ENCODE measurements around the gene TENT4B.
"Not testable (repeated sequence)": the region's sequence is repeated elsewhere in the genome, so short reads cannot be mapped to it uniquely, and the experiment has no call there.

TENT4B gene

GRCh38 chr16:50227665-50228064 lies 74.6 kb downstream of the TENT4B start:
- Histone ChIP-seq H3K4me1 (no peaks in the 10 kb centered on the region), H3K36me3 (peaks cover 52 to 84% (median 68%) of the 10 kb centered on the region in 11 experiments), H3K9ac (no peak overlapping the region), H3K27ac (no peak overlapping the region), H3K4me2 (no peak overlapping the region), H3K9me3 (replicated peaks in 1 of 11) (no peaks in the 10 kb centered on the region), H4K20me1 (no peaks in the 10 kb centered on the region), H3K27me3 (no peaks in the 10 kb centered on the region), H3K4me3 (no peak overlapping the region)
- TF ChIP-seq Cebpa-rat (IDR thresholded peaks at IDR 0.05): no peak

DNA sequence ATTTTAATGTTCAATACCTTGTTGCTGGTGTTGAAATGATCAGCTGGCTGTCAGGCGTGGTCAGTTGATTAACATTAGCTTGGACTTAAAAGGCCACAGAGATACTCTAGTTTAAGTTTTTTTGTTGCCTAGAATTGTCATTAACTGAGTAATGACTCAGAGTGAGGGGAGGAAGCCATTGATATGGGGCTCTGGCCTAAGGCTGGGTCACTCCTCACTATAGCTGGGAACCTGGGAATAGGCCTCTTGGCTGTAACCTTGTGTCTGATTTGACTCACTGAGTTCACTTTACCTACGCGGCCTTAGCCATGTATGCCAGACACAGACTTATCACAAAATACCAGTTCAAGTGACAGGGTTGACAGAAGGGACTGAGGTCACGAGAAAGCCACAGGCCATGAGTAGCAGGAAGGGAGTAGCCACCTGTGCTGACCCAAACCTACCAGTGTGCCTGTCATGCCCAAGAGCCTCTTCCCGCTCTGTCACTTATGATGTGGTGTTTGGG lies 75.3 kb downstream of the TENT4B start:
- no peak overlapping the region for H3K4me3 ChIP-seq
- H3K9me3 ChIP-seq (replicated peaks in 1 of 11): no peaks in the 10 kb centered on the region
- no peak overlapping the region for H3K4me2 ChIP-seq
- no peak overlapping the region for H3K27ac ChIP-seq
- H3K4me1 ChIP-seq: no peaks in the 10 kb centered on the region
- H3K9ac ChIP-seq: no peak overlapping the region
- peaks cover 50 to 76% (median 61%) of the 10 kb centered on the region in 11 experiments for H3K36me3 ChIP-seq
- no peaks in the 10 kb centered on the region for H3K27me3 ChIP-seq
- TF ChIP-seq Cebpa-rat (IDR thresholded peaks at IDR 0.05): no peak
- H4K20me1 ChIP-seq: no peaks in the 10 kb centered on the region

DNA sequence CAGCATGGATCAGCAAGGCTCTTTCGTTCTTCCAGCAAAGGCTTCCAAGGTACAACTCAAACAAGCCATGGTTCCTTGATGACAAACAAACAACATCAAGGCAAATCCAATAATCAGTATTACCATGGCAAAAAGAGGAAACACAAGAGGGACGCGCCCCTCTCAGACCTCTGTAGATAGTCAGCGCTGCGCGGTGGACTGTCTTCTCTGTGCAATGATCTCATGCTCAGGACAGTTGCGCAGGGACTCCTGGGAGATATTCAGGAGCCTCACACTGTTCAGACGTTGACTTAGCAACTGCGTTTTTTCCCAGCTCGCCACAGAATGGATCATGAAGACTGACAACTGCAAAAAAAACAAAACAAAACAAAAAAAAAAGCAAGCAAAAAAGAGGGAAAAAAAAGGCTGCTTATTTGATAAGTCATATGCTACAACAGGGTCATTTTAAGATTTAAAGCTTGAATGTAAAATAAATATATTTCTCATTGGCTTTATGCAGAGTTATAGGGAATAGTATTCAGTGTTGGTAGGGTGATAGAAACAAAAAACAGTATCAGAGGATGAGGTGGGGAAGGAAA lies 76.1 kb downstream of the TENT4B start:
- Histone ChIP-seq H3K36me3 (peaks cover 49 to 68% (median 54%) of the 10 kb centered on the region in 11 experiments), H3K9me3 (replicated peaks in 1 of 11) (no peaks in the 10 kb centered on the region), H4K20me1 (no peaks in the 10 kb centered on the region), H3K4me2 (no peak overlapping the region), H3K4me1 (no peaks in the 10 kb centered on the region), H3K27me3 (no peaks in the 10 kb centered on the region), H3K4me3 (no peak overlapping the region), H3K27ac (no peak overlapping the region), H3K9ac (no peak overlapping the region)
- no peak for TF ChIP-seq Cebpa-rat (IDR thresholded peaks at IDR 0.05)

GRCh38 chr16:50234771-50235556 lies 81.9 kb downstream of the TENT4B start:
- Histone ChIP-seq H3K9ac (no peak overlapping the region), H4K20me1 (no peaks in the 10 kb centered on the region), H3K4me1 (no peaks in the 10 kb centered on the region), H3K4me2 (no peak overlapping the region), H3K27me3 (no peaks in the 10 kb centered on the region), H3K9me3 (replicated peaks in 1 of 11) (peaks cover 0 to 11% (median 0%) of the 10 kb centered on the region in 11 experiments; a peak in 2 of 22 replicates), H3K27ac (no peak overlapping the region), H3K36me3 (peaks cover 0 to 12% (median 0%) of the 10 kb centered on the region in 11 experiments; a peak in 8 of 22 replicates), H3K4me3 (no peak overlapping the region)
- no peak for TF ChIP-seq Cebpa-rat (IDR thresholded peaks at IDR 0.05)

DNA sequence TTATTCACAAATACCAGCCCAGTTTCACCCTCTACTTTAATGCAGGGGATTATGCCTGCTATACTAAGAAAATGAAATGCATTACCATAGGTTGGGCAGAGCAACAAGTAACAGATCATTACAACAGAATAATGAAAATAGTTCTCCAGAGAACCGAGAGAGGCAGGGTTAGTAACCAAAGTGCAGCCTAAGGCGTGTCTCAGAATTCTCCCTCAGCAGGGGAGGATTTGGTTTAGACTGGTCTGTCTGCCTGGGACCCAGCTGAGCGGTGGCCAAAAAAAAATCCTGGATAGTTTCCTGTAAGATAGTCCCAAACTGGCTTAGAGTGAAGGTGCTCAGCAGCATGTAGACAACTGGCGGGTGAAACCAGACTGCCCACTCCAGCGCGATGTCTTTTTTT lies 82.5 kb downstream of the TENT4B start:
- Histone ChIP-seq H3K4me3 (no peak overlapping the region), H3K4me1 (no peaks in the 10 kb centered on the region), H3K4me2 (no peak overlapping the region), H3K27ac (no peak overlapping the region), H3K36me3 (peaks cover 0 to 6% (median 0%) of the 10 kb centered on the region in 11 experiments; a peak in 5 of 22 replicates), H3K9ac (no peak overlapping the region), H4K20me1 (no peaks in the 10 kb centered on the region), H3K9me3 (replicated peaks in 1 of 11) (peaks cover 0 to 11% (median 0%) of the 10 kb centered on the region in 11 experiments; a peak in 2 of 22 replicates), H3K27me3 (no peaks in the 10 kb centered on the region)
- no peak for TF ChIP-seq Cebpa-rat (IDR thresholded peaks at IDR 0.05)

GRCh38 chr16:50238314-50238713 lies 85.2 kb downstream of the TENT4B start:
- Histone ChIP-seq H3K9me3 (replicated peaks in 1 of 11) (peaks cover 0 to 11% (median 0%) of the 10 kb centered on the region in 11 experiments; a peak in 2 of 22 replicates), H3K4me1 (peaks cover 0 to 11% (median 0%) of the 10 kb centered on the region in 10 experiments; a peak in 5 of 20 replicates)
- no peak for TF ChIP-seq Cebpa-rat (IDR thresholded peaks at IDR 0.05)

DNA sequence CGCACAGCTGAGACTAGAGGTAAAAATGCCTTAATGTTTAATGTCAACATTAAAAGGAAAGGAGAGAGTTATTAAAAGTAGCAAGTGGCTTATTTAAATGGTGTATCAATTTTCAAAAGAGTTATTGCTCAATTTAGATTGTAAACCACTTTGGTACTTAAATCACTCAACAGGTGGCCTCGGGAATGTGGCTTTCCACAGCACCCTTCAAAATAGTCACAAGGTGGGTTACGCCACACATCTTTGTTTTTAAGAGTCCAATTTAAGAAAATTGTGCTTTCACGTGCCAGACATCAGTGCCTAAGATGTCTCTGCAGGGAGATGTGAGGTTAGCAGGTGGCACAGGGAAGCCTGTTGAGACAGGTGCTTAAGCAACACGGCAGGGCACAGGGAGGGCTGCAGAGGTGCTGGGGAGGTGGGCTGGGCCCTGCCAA lies 85.8 kb downstream of the TENT4B start:
- peaks cover 0 to 11% (median 0%) of the 10 kb centered on the region in 10 experiments; a peak in 5 of 20 replicates for H3K4me1 ChIP-seq
- peaks cover 0 to 11% (median 0%) of the 10 kb centered on the region in 11 experiments; a peak in 2 of 22 replicates for H3K9me3 ChIP-seq (replicated peaks in 1 of 11)
- no peaks in the 10 kb centered on the region for H3K36me3 ChIP-seq
- no peak overlapping the region for H3K4me2 ChIP-seq
- H3K27ac ChIP-seq: no peak overlapping the region
- TF ChIP-seq Cebpa-rat (IDR thresholded peaks at IDR 0.05): no peak
- no peak overlapping the region for H3K9ac ChIP-seq
- H4K20me1 ChIP-seq: no peaks in the 10 kb centered on the region
- H3K4me3 ChIP-seq: no peak overlapping the region
- H3K27me3 ChIP-seq: no peaks in the 10 kb centered on the region

More at GRCh38 chr16:50238314-50238713, 85.2 kb downstream of the TENT4B start:
- Histone ChIP-seq H3K4me2 (no peak overlapping the region), H3K27me3 (no peaks in the 10 kb centered on the region), H4K20me1 (no peaks in the 10 kb centered on the region), H3K27ac (no peak overlapping the region), H3K4me3 (no peak overlapping the region), H3K9ac (no peak overlapping the region), H3K36me3 (no peaks in the 10 kb centered on the region)

DNA sequence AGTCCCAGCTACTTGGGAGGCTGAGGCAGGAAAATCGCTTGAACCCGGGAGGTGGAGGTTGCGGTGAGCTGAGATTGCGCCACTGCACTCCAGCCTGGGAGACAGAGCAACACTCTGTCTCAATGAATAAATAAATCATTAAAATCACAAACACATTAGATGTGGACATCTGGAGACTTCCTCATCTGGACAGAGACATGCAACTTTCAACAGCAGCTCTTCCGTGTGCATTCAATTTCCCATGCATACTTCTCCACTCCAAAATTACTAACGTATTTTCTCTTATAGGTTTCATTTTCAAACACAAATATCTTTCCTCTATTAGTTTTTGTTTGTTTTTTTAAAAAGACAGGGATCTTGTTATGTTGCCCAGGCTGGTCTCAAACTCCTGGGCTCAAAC lies 89.9 kb downstream of the TENT4B start:
- not testable (repeated sequence) for H3K4me3 ChIP-seq; H3K27me3 ChIP-seq; H3K27ac ChIP-seq; H3K4me2 ChIP-seq; H4K20me1 ChIP-seq; H3K9me3 ChIP-seq (replicated peaks in 1 of 11); H3K9ac ChIP-seq; H3K36me3 ChIP-seq
- peaks cover 15 to 45% (median 22%) of the 10 kb centered on the region in 10 experiments for H3K4me1 ChIP-seq

DNA sequence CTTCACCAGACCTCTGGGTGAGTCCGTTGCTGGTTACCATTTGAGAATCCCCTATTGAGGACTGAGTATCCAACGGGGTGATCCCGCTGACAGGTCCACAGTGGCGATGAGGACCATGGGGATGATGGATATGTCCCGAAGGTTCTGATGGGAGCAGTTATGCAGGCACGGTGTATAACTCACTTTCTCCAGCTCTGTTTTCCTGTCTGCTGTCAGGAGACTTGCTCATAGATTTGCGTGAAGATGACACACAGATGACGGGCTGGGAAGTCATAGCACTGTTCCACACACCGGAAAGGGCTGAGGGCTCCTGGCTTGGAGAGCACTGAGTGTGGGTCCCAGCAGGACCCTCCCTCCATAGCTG lies 91.0 kb downstream of the TENT4B start:
- H3K4me1 ChIP-seq: peaks cover 15 to 56% (median 26%) of the 10 kb centered on the region in 10 experiments
- no peak overlapping the region for H3K4me2 ChIP-seq
- no peaks in the 10 kb centered on the region; a peak in 3 of 22 replicates for H3K27me3 ChIP-seq
- H3K36me3 ChIP-seq: no peaks in the 10 kb centered on the region
- no peak overlapping the region for H3K9ac ChIP-seq
- no peak for TF ChIP-seq Cebpa-rat (IDR thresholded peaks at IDR 0.05)
- H3K9me3 ChIP-seq (replicated peaks in 1 of 11): no peaks in the 10 kb centered on the region
- H3K4me3 ChIP-seq: no peak overlapping the region
- no peak overlapping the region for H3K27ac ChIP-seq
- peaks cover 0 to 11% (median 0%) of the 10 kb centered on the region in 11 experiments; a peak in 3 of 22 replicates for H4K20me1 ChIP-seq
